ENCODE measurements around the gene PRPF38A.

DNA sequence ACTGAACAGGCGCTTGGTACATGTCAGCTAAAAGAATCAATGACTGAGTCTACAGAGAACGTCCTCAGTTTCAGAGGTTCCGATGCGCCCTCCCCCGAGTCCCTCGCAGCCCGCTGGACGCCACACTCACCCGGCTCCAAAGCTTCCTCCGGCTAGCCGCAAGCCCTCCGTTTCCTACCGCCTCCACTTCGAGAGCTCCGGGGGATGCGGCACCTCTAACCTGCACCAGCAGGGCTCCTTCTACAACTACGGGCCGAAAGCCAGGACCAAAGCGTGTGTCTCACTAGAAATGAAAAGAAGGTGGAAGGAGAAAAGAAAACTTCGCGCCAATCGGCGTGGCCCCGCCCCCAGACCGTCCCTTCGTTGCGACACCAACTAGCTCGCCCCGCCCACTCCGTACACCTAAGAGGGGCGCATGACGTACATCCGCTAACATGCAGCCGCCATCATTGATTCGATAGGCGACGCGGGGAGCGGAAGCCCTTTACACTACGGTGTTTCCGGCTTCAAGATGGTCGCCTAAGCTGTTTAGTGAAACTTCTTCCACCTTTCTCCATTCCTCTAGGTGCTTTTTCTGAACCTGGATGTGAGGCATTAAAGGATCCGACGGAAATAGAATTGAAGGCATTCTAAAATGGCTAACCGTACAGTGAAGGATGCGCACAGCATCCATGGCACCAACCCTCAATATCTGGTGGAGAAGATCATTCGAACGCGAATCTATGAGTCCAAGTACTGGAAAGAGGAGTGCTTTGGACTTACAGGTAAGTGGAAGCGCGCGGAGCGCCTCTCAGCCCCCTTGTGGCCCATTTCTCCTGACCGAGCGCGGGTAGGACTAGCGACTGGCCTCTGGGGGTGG is at the start of gene PRPF38A, which contains the start of gene ORC1:
- TF ChIP-seq CTCF (IDR thresholded peaks at IDR 0.05) = no peak
- TF ChIP-seq EP300 (IDR thresholded peaks at IDR 0.05) = no peak
- TF ChIP-seq HDAC2 (IDR thresholded peaks at IDR 0.05) = no peak
- TF ChIP-seq ZSCAN20 (CRISPR knock-in tag; IDR thresholded peaks at IDR 0.05) = no peak
- TF ChIP-seq POLR2A (IDR thresholded peaks at IDR 0.05; ENCODE audit: low read length) = peak; percentile 48
- peak; percentile 83 to 97 for TF ChIP-seq CEBPB (IDR thresholded peaks at IDR 0.05)
